Neural cell (in vitro differentiated cells): ENCODE results near the gene ICAM2.

Experiments
- EP300 ChIP-seq: fragments of 450-650 bp; conservative IDR thresholded peaks from 2 replicates; pipeline ENCODE4 v1.6.1; 2014; ENCODE audit warnings: antibody characterized with exemption, mild to moderate bottlenecking, moderate library complexity; ENCODE audit not compliant: poor library complexity, severe bottlenecking
- MXI1 ChIP-seq: fragments of 450-650 bp; conservative IDR thresholded peaks from 2 replicates; pipeline ENCODE4 v1.6.1; 2014; ENCODE audit warnings: antibody characterized with exemption, mild to moderate bottlenecking; ENCODE audit not compliant: poor library complexity, severe bottlenecking
- POLR2AphosphoS5 ChIP-seq: IDR thresholded peaks from 2 replicates; pipeline ENCODE4 v1.6.1; 2012
- RAD21 ChIP-seq: fragments of 450-650 bp; conservative IDR thresholded peaks from 2 replicates; pipeline ENCODE4 v1.6.1; 2014; ENCODE audit warnings: antibody characterized with exemption, mild to moderate bottlenecking, moderate library complexity
- SMC3 ChIP-seq: fragments of 450-650 bp; conservative IDR thresholded peaks from 2 replicates; pipeline ENCODE4 v1.6.1; 2014; ENCODE audit warnings: antibody characterized with exemption, mild to moderate bottlenecking, moderate library complexity; ENCODE audit not compliant: poor library complexity
- TAF1 ChIP-seq: IDR thresholded peaks from 2 replicates; pipeline ENCODE4 v1.6.1; 2012; ENCODE audit warnings: low read depth
- TF ChIP-seq, protein P1 (sequence below): fragments of 450-650 bp; IDR thresholded peaks from 2 replicates; pipeline ENCODE4 v1.5.1; 2014; ENCODE audit warnings: antibody characterized with exemption, mild to moderate bottlenecking, moderate library complexity; ENCODE audit not compliant: poor library complexity, severe bottlenecking
- TF ChIP-seq, protein P2 (sequence below): IDR thresholded peaks from 2 replicates; pipeline ENCODE4 v1.6.1; 2012; ENCODE audit warnings: borderline replicate concordance

DNA sequence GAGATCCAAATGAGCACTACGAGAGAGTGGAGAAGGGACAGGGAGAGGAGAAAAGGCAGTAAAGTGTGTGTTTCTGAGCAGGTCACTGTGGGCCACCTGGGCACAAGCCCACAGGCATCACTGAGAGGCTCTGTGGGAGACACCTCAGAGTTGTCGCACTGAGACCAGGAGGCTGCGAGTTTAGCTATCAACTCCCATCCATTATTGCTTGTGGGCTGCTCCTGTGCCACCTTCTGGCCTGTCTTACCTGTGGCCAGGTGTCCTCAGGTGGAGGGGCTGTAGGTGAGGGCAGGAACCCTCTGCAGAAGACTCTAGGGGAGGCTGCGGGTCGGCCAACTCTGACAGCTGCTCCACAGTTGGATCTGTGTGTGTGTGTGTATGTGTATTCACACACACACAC, 24.8 kb downstream of the ICAM2 start:
- TF ChIP-seq, protein P1, sequence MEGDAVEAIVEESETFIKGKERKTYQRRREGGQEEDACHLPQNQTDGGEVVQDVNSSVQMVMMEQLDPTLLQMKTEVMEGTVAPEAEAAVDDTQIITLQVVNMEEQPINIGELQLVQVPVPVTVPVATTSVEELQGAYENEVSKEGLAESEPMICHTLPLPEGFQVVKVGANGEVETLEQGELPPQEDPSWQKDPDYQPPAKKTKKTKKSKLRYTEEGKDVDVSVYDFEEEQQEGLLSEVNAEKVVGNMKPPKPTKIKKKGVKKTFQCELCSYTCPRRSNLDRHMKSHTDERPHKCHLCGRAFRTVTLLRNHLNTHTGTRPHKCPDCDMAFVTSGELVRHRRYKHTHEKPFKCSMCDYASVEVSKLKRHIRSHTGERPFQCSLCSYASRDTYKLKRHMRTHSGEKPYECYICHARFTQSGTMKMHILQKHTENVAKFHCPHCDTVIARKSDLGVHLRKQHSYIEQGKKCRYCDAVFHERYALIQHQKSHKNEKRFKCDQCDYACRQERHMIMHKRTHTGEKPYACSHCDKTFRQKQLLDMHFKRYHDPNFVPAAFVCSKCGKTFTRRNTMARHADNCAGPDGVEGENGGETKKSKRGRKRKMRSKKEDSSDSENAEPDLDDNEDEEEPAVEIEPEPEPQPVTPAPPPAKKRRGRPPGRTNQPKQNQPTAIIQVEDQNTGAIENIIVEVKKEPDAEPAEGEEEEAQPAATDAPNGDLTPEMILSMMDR, result no peak
- TF ChIP-seq SMC3 (no peak), TAF1 (no peak), EP300 (no peak), RAD21 (no peak), POLR2AphosphoS5 (no peak), MXI1 (no peak)
- TF ChIP-seq, protein P2, sequence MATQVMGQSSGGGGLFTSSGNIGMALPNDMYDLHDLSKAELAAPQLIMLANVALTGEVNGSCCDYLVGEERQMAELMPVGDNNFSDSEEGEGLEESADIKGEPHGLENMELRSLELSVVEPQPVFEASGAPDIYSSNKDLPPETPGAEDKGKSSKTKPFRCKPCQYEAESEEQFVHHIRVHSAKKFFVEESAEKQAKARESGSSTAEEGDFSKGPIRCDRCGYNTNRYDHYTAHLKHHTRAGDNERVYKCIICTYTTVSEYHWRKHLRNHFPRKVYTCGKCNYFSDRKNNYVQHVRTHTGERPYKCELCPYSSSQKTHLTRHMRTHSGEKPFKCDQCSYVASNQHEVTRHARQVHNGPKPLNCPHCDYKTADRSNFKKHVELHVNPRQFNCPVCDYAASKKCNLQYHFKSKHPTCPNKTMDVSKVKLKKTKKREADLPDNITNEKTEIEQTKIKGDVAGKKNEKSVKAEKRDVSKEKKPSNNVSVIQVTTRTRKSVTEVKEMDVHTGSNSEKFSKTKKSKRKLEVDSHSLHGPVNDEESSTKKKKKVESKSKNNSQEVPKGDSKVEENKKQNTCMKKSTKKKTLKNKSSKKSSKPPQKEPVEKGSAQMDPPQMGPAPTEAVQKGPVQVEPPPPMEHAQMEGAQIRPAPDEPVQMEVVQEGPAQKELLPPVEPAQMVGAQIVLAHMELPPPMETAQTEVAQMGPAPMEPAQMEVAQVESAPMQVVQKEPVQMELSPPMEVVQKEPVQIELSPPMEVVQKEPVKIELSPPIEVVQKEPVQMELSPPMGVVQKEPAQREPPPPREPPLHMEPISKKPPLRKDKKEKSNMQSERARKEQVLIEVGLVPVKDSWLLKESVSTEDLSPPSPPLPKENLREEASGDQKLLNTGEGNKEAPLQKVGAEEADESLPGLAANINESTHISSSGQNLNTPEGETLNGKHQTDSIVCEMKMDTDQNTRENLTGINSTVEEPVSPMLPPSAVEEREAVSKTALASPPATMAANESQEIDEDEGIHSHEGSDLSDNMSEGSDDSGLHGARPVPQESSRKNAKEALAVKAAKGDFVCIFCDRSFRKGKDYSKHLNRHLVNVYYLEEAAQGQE, result no peak
